Transverse colon (tissue), 4 donors: ENCODE results near the gene TRIP13. TPM values are rescaled to one million over a fixed set of nuclear protein-coding genes. Genes with fewer than 3 reads are reported as not detected.

Experiments used
- DNase-seq: peaks from one replicate; pipeline ENCODE4 v3.0.0-alpha.2; 2019
- H3K27ac ChIP-seq, 4 donors: fragments of 200-600 bp; sonication (generic); 2 replicates each; pipeline ENCODE4 v1.5.1; 2016 to 2018; ENCODE audit warnings: inconsistent platforms in 4 of 4
- H3K27me3 ChIP-seq: fragments of 200-600 bp; sonication (generic); 2 replicates; pipeline ENCODE4 v1.5.1; 2017; ENCODE audit warnings: inconsistent platforms
- H3K36me3 ChIP-seq, 4 donors: fragments of 200-600 bp; sonication (generic); 2 replicates each; pipeline ENCODE4 v1.5.1; 2017 to 2019; ENCODE audit warnings: inconsistent platforms in 4 of 4
- H3K4me1 ChIP-seq, 4 donors: fragments of 200-600 bp; sonication (generic); 2 replicates each; pipeline ENCODE4 v1.5.1; 2017 to 2020; ENCODE audit warnings: inconsistent platforms in 4 of 4
- H3K4me3 ChIP-seq, 4 donors: fragments of 200-600 bp; sonication (generic); 1 replicate in 1 of 4; 2 replicates in 3 of 4; pipeline versions ENCODE4 v1.5.1 to v1.6.1; 2017 to 2019; ENCODE audit warnings: inconsistent platforms in 4 of 4
- H3K9me3 ChIP-seq, 2 donors: fragments of 200-600 bp; sonication (generic); 2 replicates each; pipeline ENCODE4 v1.5.1; 2017 to 2019; ENCODE audit warnings: inconsistent platforms in 2 of 2
- CTCF ChIP-seq, 5 experiments: fragments of 200-600 bp in 3 of 5; fragments of 450-650 bp in 2 of 5; sonication (generic) in 3 of 5; IDR thresholded peaks; 1 replicate in 2 of 5; 2 replicates in 3 of 5; pipeline ENCODE4 v1.5.1; 2016 to 2017; ENCODE audit warnings: antibody characterized with exemption in 5 of 5, inconsistent platforms in 3 of 5, mild to moderate bottlenecking in 2 of 5, moderate library complexity in 1 of 5
- EP300 ChIP-seq: sonication (generic); formaldehyde crosslinking; IDR thresholded peaks from one replicate; pipeline ENCODE4 v1.6.1; 2017; ENCODE audit warnings: antibody characterized with exemption, low read depth
- POLR2A ChIP-seq: fragments of 450-650 bp; IDR thresholded peaks from one replicate; pipeline ENCODE4 v1.6.1; 2016; ENCODE audit warnings: antibody characterized with exemption, mild to moderate bottlenecking, moderate library complexity
- POLR2AphosphoS5 ChIP-seq, 3 donors: sonication (generic); formaldehyde crosslinking; IDR thresholded peaks; one replicate each; pipeline ENCODE4 v1.6.1; 2016; ENCODE audit warnings: antibody characterized with exemption in 3 of 3
- WGBS, 2 donors: methylation state at CpG; one replicate each; pipeline ENCODE4 v1.1.5; 2018; ENCODE audit warnings: low coverage in 1 of 2; 5-methylcytosine and 5-hydroxymethylcytosine counted together
- in situ Hi-C, 4 donors: fragments of 200-750 bp; cut with MboI; loops; one replicate each; pipeline versions ENCODE4 v1.15.0 to v1.15.1; 2017; ENCODE audit warnings: low sequenced_read_pairs in 3 of 4, low pct_ligation_motif_present in 1 of 4, low pct_unique_long_range_greater_than_20kb in 1 of 4
- intact Hi-C: fragments of 100-400 bp; cut with DNase I; formaldehyde crosslinking; loops from one replicate; pipeline ENCODE4 v1.15.1; 2023; ENCODE audit warnings: low total_unique reads
- total RNA-seq, 4 donors: library from RNA; depleted of rRNA; stranded (reverse); fragments of >200 nt; gene quantifications; one replicate each; pipeline ENCODE4 v1.1.0, GENCODE V29; 2016

The TRIP13 gene
- total RNA-seq, 4 donors from 2014 or later, result 0.41 to 4.1 (median 2.2) TPM; not detected in 1

GRCh38 chr5:900781-901180 lies 8.1 kb downstream of the TRIP13 start:
- in situ Hi-C loops, result loop anchor here in 2 of 4 donors (10.0 to 25.0 kb wide), 2 partner anchors 236 to 238 kb away; no protein-coding TSS in a partner anchor
- no peak for TF ChIP-seq POLR2A
- no peak for TF ChIP-seq CTCF (IDR thresholded peaks at IDR 0.05)
- TF ChIP-seq EP300, result no peak
- TF ChIP-seq POLR2AphosphoS5 (IDR thresholded peaks at IDR 0.05), result no peak
- no peak for DNase-seq

GRCh38 chr5:902129-902916 lies 9.6 kb downstream of the TRIP13 start:
- 88 to 93% methylated on average over 6 to 16 of the region's 16 CpGs for WGBS, 2 donors
- H3K4me1 ChIP-seq, result peaks cover 0 to 2% (median 0%) of the 10 kb centered on the region in 4 donors
- in situ Hi-C loops, result loop anchor here in 2 of 4 donors (10.0 to 25.0 kb wide), 2 partner anchors 238 to 240 kb away; no protein-coding TSS in a partner anchor
- no peak for DNase-seq
- intact Hi-C loops, result loop anchor here (2.0 to 10.0 kb wide), 2 partner anchors 232 to 438 kb away; no protein-coding TSS in a partner anchor
- H3K27ac ChIP-seq, result no peak overlapping the region
- H3K36me3 ChIP-seq, result no peaks in the 10 kb centered on the region
- TF ChIP-seq EP300 (no peak), POLR2A (no peak), CTCF (IDR thresholded peaks at IDR 0.05) (no peak), POLR2AphosphoS5 (IDR thresholded peaks at IDR 0.05) (no peak)
- no peaks in the 10 kb centered on the region for H3K27me3 ChIP-seq
- H3K9me3 ChIP-seq, result no peaks in the 10 kb centered on the region
- H3K4me3 ChIP-seq, result no peak overlapping the region

More at GRCh38 chr5:900781-901180, 8.1 kb downstream of the TRIP13 start:
- intact Hi-C loops, result loop anchor here (10.0 kb wide), 1 partner anchor 436 kb away; no protein-coding TSS in a partner anchor
- no peak overlapping the region for H3K27ac ChIP-seq
- H3K9me3 ChIP-seq, result no peaks in the 10 kb centered on the region
- no peaks in the 10 kb centered on the region for H3K27me3 ChIP-seq
- no peak overlapping the region for H3K4me3 ChIP-seq
- 77 to 90% methylated on average over 4 of the region's 4 CpGs for WGBS, 2 donors
- H3K36me3 ChIP-seq, result no peaks in the 10 kb centered on the region
- peaks cover 0 to 2% (median 0%) of the 10 kb centered on the region in 4 donors for H3K4me1 ChIP-seq

GRCh38 chr5:903756-904096 lies 11.0 kb downstream of the TRIP13 start:
- intact Hi-C loops (loop anchor here (2.0 to 10.0 kb wide), 2 partner anchors 233 to 439 kb away; no protein-coding TSS in a partner anchor), in situ Hi-C loops (loop anchor here in 2 of 4 donors (10.0 to 25.0 kb wide), 2 partner anchors 239 to 241 kb away; no protein-coding TSS in a partner anchor)
- TF ChIP-seq POLR2AphosphoS5 (IDR thresholded peaks at IDR 0.05) (no peak), POLR2A (no peak), CTCF (IDR thresholded peaks at IDR 0.05) (no peak), EP300 (no peak)

GRCh38 chr5:905139-905642 lies 12.5 kb downstream of the TRIP13 start:
- intact Hi-C loops, result loop anchor here (10.0 kb wide), 1 partner anchor 440 kb away; no protein-coding TSS in a partner anchor
- H3K27ac ChIP-seq, result no peak overlapping the region
- no peaks in the 10 kb centered on the region for H3K27me3 ChIP-seq
- no peak overlapping the region for H3K4me3 ChIP-seq
- TF ChIP-seq POLR2A (no peak), CTCF (IDR thresholded peaks at IDR 0.05) (no peak), POLR2AphosphoS5 (IDR thresholded peaks at IDR 0.05) (no peak), EP300 (no peak)
- H3K9me3 ChIP-seq, result no peaks in the 10 kb centered on the region
- DNase-seq, result no peak
- 71 to 95% methylated on average over 1 to 12 of the region's 12 CpGs for WGBS, 2 donors
- H3K4me1 ChIP-seq, result peaks cover 0 to 2% (median 0%) of the 10 kb centered on the region in 4 donors
- H3K36me3 ChIP-seq, result no peaks in the 10 kb centered on the region
- in situ Hi-C loops, result loop anchor here in 2 of 4 donors (10.0 to 25.0 kb wide), 2 partner anchors 240 to 243 kb away; no protein-coding TSS in a partner anchor

More at GRCh38 chr5:903756-904096, 11.0 kb downstream of the TRIP13 start:
- H3K4me1 ChIP-seq, result peaks cover 0 to 2% (median 0%) of the 10 kb centered on the region in 4 donors
- 94 to 95% methylated on average over 6 of the region's 6 CpGs for WGBS, 2 donors
- no peaks in the 10 kb centered on the region for H3K9me3 ChIP-seq
- no peak for DNase-seq
- no peak overlapping the region for H3K27ac ChIP-seq
- no peaks in the 10 kb centered on the region for H3K27me3 ChIP-seq
- no peaks in the 10 kb centered on the region for H3K36me3 ChIP-seq
- H3K4me3 ChIP-seq, result no peak overlapping the region
